GM03348 (cell line): Measurements from ENCODE around the gene PRKAG3.

ENCODE experiments used
- DNase-seq: peaks from one replicate; pipeline ENCODE4 v3.0.0; 2012; ENCODE audit warnings: low spot score

PRKAG3 gene

DNA sequence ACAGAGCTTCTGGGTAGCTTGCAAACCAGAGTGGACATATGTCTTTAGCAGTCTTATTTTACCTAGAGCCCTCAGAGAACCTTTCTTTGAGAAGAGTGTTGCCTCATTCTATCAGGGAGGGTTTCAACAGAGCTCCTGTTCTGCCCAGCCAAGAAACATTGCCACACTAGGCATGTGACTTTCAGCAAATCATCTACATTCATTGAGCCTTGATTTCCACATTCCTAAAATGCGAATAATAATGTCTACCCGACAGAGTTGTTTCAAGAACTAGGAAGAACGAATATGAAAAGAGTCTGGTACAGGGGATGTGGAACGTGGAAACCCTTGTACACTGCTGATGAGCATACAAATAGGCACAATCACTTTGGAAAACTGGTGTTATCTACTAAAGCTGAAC lies 7.8 kb upstream of the PRKAG3 start:
- DNase-seq = peak; percentile 72

DNA sequence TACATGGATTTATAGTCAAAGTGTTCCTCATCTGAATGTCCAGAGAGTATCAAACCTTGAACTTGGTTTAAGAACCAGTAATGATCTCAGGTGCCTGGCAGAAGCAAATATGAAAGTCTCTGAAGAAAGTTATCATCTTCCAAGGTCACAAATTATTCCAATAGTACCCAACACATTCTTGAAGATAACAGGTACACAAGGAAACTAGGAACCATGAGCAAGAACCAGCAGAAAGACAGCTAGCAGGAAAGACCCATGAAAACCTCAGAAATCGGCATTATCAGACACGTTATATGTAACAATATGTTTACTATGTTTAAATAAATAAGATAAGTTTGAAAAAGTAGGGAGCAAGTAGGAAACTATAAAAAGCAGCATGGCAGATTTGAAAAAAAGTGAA lies 5.9 kb upstream of the PRKAG3 start:
- no peak for DNase-seq

DNA sequence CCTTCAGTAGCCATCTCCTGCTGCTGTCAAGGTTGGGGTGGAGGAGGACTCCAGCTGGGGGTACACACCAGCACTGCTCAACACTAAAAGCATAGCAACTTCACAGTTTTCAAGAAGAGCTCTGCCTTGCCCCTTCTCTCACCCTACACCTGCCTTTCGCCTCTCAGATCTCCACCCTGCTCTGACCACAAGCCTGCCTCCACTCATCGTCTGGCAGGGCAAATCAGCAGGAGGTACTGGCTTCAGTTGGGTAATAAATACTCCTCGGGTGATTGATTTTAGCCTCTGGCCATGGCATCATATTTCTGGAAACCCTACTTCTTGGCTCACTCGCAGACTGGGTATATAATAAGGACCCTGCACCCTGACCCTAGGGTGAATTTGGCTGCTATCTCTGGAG lies 3.1 kb upstream of the PRKAG3 start:
- no peak for DNase-seq

GRCh38 chr2:218833023-218833609 lies 1.5 kb upstream of the PRKAG3 start:
- DNase-seq = no peak

DNA sequence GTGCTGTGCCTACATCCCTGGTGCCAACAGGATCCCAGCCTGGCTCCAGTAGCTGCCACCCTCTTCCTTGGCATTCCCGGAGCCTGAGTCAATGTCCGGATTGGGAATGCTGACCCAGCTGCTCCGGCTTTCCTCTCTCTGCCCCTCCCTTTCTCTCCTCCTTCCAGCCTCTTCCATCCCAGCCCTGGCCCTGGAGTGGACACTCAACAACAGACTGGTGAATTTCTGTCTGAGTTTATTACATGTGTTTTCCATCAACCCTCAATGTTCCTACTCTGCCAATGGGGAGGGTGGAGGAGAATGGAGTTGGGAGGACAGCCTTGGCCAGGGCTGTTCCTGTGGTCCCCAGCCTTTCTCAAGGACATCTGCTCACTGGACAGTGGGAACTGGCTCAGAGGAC lies 917 bp upstream of the PRKAG3 start:
- DNase-seq = peak; percentile 77

DNA sequence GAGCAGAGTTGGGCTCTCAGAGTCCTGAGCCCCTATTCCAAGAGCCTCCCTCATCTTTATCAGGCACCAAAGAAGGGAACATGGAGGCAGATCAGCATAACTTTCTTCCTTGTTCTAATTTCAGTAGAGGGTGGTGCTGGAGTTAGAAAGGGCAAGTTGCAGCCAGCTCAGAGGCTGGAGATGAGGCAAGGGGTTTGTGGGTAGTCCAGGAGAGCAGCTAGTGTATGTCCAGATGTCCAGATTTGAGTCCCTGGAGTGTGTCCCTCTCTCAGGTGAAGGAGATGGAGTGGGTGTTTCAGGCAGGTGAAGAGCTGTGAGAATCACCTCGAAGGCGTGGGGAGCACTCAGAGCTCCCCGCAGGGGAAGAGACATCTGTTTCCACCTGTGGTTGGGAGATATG lies 478 bp upstream of the PRKAG3 start:
- no peak for DNase-seq

DNA sequence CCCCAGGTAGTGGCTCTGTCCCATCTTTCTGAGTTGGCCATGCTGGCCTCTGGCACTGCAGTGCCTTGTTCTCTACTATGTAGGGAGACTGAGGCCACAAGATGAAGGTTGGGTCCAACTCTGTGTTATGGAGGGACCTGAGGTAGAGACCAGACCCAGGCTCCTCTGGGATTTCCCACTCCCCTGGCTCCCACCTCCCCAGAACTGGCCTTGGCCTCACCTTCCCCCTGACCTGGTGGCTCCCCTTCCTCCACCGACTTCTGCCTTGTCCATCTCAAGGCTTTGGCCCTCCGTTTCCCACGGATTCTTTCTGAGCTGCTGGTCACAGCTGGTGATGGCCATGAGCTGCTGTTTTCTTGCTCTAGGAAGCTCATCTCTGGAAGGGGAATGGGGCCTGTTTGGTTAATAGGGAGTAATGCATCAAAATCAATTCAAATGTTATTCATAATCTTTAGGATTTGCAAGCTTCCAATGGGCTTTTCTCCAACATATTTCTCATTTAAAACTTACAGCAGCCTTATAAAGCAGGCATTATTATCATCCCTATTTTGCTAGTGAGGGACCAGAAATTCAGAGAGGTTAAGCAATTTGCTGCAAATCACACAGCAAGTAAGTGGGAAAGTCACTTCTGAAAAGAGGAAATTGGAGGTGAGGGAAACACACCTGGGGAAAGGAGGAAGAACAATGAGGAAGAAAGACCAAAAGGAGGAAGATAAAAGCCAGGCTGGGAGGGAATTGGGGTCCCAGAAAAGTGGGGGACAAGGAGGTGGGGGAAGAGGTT lies 887 bp downstream of the PRKAG3 start:
- no peak for DNase-seq

GRCh38 chr2:218829868-218830451 lies 1.6 kb downstream of the PRKAG3 start:
- peak; percentile 52 for DNase-seq

DNA sequence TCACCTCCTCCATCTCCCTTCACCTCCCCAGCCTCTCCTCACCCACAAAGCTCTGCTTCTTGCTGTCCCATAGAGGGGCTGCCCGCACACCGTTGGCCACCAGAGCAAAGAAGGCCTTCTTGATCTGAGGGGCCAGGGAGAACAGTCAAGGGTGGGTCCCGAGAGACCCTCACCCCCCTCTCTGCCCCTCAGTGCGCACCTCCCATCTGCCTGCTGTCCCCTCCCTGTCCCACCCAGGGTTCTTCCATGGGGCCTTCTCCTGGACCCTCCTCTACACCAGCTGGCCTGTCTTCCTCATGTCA lies 3.2 kb downstream of the PRKAG3 start:
- DNase-seq = no peak

DNA sequence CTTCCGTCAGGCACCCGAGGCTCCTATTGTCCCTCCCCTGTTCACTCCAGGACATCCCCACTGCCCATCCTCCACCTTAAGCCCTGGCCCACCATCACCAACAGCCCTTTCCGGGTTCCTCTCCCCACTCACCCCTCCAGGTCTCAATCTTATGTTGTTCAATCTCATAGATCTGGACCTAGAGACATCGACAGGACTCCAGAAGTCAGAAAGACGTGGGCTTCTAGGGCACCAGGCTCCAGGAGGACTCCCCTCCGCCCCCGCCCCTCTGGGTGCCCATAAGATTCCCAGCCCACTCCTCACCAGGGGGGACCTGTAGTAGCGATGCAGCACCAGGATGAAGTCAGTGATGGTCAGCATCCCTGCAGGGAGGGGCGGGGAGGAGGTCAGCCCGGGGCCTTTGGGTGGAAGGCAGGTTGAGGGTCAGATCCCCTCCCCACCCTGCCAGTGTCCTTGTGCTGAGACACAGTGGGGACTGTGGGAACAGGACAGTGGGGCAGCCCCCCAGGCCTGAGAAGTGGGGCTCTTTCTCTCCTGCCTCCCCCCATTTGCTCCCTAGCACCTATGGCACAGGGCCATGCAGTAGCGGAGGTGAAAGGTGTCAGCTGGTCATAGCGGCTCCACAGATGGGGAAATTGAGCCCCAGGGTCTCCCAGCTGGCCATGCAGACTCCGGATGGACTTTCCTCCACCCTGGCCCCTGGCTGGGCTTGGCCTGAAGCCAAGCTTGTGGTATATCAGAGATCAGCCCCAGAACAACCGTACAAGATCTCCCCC lies 3.7 kb downstream of the PRKAG3 start:
- DNase-seq = no peak

DNA sequence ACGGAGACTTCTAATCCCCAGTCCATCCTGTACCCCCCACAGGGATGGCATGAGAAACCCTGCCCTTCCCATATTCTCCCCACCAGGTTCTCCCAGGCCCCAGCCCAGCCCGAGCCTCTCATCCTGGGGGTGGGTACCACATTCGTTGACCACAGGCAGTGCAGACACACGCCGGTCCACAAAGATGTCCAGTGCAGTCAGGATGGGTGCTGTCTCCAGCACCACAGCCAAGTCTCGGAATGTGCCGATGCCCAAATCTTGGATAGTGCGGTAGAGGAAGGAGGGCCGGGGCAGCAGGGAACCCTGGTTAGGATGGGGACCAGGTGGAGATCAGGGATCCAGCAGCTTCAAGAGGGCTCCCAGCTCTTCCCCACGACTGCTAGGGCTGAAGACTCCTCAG lies 4.8 kb downstream of the PRKAG3 start:
- no peak for DNase-seq

DNA sequence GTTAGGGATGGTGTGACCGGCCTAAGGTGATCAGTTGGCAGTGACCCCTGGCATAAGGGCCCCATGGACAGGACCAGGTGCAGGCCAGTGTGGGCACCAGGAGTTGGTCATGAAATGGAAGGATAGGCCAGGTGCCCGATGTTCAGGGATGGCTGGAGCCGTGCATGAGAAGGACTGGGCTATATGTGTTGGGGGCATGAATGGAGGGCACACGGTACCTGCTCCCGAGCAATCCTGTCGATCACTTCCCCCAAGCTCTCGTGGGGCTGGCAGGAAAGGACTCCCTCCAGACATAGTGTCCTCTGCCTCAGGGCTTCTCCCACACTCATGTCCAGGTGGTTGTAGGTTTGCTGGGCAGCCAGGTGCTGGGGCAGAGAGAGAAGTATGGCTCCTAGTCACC lies 7.6 kb downstream of the PRKAG3 start:
- no peak for DNase-seq

DNA sequence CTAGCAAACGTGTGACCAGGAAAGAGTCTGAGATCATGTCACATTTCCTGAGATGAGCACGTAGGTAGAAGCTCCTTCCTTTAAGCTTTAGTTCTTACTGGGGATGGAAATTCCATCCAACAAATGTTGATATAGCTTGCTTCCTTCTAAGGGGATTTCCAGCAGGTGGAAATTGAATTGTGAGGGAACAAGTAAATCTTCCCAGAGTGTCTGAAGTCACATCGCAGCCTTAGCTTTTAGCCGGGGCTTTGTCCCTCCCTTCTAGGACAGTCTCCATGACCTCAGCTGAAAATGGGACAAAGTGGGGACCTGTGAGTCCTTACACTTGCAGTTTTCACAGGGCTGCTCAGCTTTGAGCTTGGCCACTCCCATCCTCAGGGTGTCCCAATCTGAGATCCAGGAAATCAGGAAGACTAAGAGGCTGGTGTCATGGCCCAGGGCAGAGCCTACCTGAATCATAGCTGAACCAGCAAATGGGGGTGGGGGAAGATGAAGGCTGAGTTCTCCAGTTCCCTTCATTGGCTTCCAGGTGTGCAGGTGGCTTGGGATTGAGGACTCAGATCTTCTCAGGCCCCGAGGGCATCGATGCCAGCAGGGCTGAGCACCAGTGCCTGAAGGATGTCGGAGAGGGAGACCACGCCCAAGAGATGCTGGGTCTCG lies 8.3 kb downstream of the PRKAG3 start:
- no peak for DNase-seq

DNA sequence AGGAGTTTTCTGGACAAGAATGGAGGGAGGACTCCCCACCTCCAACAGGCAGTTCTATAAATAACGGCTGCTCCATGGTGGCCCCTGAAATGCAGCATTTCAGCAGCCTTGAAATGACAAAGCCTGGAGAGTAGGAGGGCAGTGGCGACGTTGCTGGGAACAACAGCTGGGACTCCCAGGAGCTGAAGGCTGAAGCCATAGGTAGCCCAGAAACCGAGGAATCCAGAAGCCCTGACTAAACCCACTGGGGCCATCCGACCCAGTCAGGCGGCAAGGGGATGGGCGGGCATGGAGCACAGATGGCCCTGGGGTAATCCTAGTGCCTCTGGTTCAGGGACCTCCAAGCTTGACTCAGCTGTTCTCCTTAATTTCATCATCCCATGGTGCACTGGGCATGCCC lies 9.0 kb downstream of the PRKAG3 start:
- no peak for DNase-seq

DNA sequence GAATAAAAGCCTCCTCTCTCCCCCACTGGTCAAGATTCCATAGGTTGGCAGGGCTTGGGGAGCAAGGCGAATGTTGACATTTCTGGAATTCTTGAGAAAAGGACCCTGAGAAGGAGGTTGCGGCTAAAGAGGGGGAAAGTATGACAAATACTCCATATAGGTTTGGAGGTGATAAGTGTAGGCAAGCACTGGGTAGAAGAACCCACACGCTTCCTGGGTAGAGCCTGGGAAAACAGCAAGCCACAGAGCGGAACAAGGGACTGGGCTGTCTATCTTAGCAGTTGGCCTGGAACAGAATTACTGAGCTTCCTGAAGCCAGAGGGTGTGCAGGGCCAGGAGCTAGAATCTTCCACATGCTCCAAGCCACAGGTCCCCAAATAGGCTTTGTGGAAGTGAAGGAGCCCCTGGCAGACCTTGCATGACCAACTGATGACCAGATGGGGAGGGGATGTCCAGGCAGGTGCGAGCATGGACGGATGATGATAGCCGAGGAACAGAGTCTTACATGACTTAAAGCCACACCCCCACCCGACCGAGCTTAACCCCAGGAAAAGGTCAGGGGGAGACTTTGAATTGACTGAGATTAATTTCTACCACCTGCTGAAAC lies 9.9 kb downstream of the PRKAG3 start:
- DNase-seq = no peak

GRCh38 chr2:218820746-218821369 lies 10.7 kb downstream of the PRKAG3 start:
- DNase-seq = no peak

DNA sequence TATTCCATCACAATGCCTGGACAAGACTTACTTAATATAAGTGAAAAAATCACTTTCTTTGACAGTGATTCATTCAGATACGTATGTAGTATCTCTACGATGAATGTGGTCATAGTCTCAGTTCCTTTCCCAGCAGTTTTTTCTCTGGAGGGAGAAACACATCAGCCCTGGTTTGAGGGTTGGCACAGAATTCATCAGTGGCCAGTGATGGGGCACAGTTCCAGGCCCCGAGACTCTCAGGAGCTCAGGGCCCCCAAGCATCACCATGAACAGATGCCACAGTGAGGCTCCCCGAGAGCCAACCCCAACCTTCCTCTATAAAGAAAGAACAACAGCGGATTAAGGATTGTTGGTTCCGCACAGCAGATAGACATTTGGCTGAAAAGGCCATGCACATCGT lies 12.5 kb downstream of the PRKAG3 start:
- DNase-seq = no peak

GRCh38 chr2:218816561-218817011 lies 15.0 kb downstream of the PRKAG3 start:
- DNase-seq = no peak

DNA sequence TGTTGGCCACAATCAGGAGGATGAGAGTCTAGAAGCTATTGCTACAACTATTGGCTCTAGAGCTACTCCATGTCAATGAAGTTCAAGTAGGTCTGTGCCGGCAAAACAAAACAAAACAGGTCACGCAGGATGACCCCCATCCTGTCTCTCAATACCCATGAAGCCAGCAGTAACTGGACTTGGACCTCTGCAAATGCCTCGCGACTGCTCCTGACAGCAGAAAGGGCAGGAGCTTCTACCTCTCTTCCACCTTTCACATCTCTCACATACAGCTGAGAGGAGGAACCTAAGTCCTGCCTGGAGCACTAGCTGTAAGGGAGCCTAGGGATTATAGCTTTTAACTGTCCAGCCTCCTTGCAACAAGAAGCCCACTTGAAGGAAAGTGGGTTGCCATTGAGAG lies 16.0 kb downstream of the PRKAG3 start:
- no peak for DNase-seq

DNA sequence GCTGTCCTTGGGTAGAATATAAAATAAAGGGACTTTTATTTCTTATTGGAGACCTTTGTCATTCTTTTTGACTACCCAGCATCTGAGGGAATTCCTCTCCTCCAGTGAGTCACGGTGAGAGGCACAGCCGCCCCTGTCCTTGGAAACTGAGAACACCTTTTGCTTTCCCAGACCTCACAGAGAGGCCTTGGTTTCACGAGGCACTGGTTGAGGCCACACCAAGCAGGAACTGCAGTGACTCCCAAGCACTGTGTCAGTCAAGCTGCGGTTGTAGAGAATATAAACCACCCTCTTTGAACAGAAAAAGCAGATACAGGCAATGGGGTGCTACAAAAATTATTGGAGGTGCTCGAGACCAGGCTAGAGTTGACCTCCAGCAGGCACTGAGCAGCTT lies 16.4 kb downstream of the PRKAG3 start:
- DNase-seq = no peak

- DNase-seq = no peak
Measured at GRCh38 chr2:218814540-218815243, 16.9 kb downstream of the PRKAG3 start.
